ENCODE measurements around the gene CENPO. TPM values are rescaled to one million over a fixed set of nuclear protein-coding genes. Genes with fewer than 3 reads are reported as not detected.
"Not testable (repeated sequence)": the region's sequence is repeated elsewhere in the genome, so short reads cannot be mapped to it uniquely, and the experiment has no call there.

Gene CENPO
- total and polyA plus RNA-seq, 2 donors (not counting 1 experiment from before 2014, with no cell fraction given) = 9.1 to 12.7 TPM

GRCh38 chr2:24834733-24835395 lies 41.6 kb downstream of the CENPO start:
- H3K9me3 ChIP-seq (ENCODE audit: control insufficient read depth, insufficient read depth, low read depth, low read length) = no peaks in the 10 kb centered on the region
- no peak overlapping the region for H3K4me2 ChIP-seq (ENCODE audit: extremely low read depth, insufficient read depth, low read length)
- H2AFZ ChIP-seq (ENCODE audit: low read length) = no peak overlapping the region
- no peaks in the 10 kb centered on the region for H3K4me1 ChIP-seq (ENCODE audit: control insufficient read depth, extremely low read depth, insufficient read depth, low read length)
- no peaks in the 10 kb centered on the region for H3K27me3 ChIP-seq (ENCODE audit: control insufficient read depth, insufficient read depth, low read length)
- no peaks in the 10 kb centered on the region for H3K79me2 ChIP-seq (ENCODE audit: control insufficient read depth, insufficient read depth, low read length)
- no peaks in the 10 kb centered on the region for H4K20me1 ChIP-seq (ENCODE audit: control insufficient read depth, extremely low read depth, insufficient read depth, low read length)
- peaks cover 2% of the 10 kb centered on the region for H3K36me3 ChIP-seq (ENCODE audit: control insufficient read depth, insufficient read depth, low read length)
- no peak overlapping the region for H3K4me3 ChIP-seq (replicated peaks in 1 of 4; ENCODE audit: control extremely low read depth in 1 of 4, insufficient read depth in 1 of 4, low read depth in 3 of 4, low read length in 4 of 4)
- no peak for TF ChIP-seq CTCF (conservative IDR thresholded peaks at IDR 0.05 in 1 of 2, IDR thresholded peaks at IDR 0.05 in 1 of 2; ENCODE audit: low read depth in 1 of 2, low read length in 2 of 2)
- TF ChIP-seq EZH2 (IDR thresholded peaks at IDR 0.05; ENCODE audit: low read length, missing control alignments) = no peak
- no peak overlapping the region for H3K27ac ChIP-seq (ENCODE audit: insufficient read depth, low read length)
- DNase-seq (ENCODE audit: low read depth in 2 of 2) = no peak
- no peak overlapping the region for H3K9ac ChIP-seq (ENCODE audit: insufficient read depth, low read length)

- H4K20me1 ChIP-seq (ENCODE audit: control insufficient read depth, extremely low read depth, insufficient read depth, low read length); H3K36me3 ChIP-seq (ENCODE audit: control insufficient read depth, insufficient read depth, low read length); H3K4me2 ChIP-seq (ENCODE audit: extremely low read depth, insufficient read depth, low read length); H3K4me1 ChIP-seq (ENCODE audit: control insufficient read depth, extremely low read depth, insufficient read depth, low read length); H3K9me3 ChIP-seq (ENCODE audit: control insufficient read depth, insufficient read depth, low read depth, low read length); H3K4me3 ChIP-seq (replicated peaks in 1 of 4; ENCODE audit: control extremely low read depth in 1 of 4, insufficient read depth in 1 of 4, low read depth in 3 of 4, low read length in 4 of 4); H3K27me3 ChIP-seq (ENCODE audit: control insufficient read depth, insufficient read depth, low read length); H2AFZ ChIP-seq (ENCODE audit: low read length); H3K79me2 ChIP-seq (ENCODE audit: control insufficient read depth, insufficient read depth, low read length); H3K9ac ChIP-seq (ENCODE audit: insufficient read depth, low read length); H3K27ac ChIP-seq (ENCODE audit: insufficient read depth, low read length): not testable (repeated sequence)
- DNase-seq (ENCODE audit: low read depth in 2 of 2) = peak in 1 of 2 donors; percentile 43
These were observed 42.2 kb downstream of the CENPO start for GRCh38 chr2:24835411-24835810.

GRCh38 chr2:24836206-24836605 lies 43.0 kb downstream of the CENPO start:
- Histone ChIP-seq H4K20me1 (ENCODE audit: control insufficient read depth, extremely low read depth, insufficient read depth, low read length) (no peaks in the 10 kb centered on the region), H3K79me2 (ENCODE audit: control insufficient read depth, insufficient read depth, low read length) (no peaks in the 10 kb centered on the region), H3K27me3 (ENCODE audit: control insufficient read depth, insufficient read depth, low read length) (no peaks in the 10 kb centered on the region), H3K36me3 (ENCODE audit: control insufficient read depth, insufficient read depth, low read length) (peaks cover 2% of the 10 kb centered on the region), H2AFZ (ENCODE audit: low read length) (no peak overlapping the region), H3K4me3 (replicated peaks in 1 of 4; ENCODE audit: control extremely low read depth in 1 of 4, insufficient read depth in 1 of 4, low read depth in 3 of 4, low read length in 4 of 4) (no peak overlapping the region), H3K9ac (ENCODE audit: insufficient read depth, low read length) (no peak overlapping the region), H3K4me1 (ENCODE audit: control insufficient read depth, extremely low read depth, insufficient read depth, low read length) (no peaks in the 10 kb centered on the region), H3K9me3 (ENCODE audit: control insufficient read depth, insufficient read depth, low read depth, low read length) (no peaks in the 10 kb centered on the region), H3K4me2 (ENCODE audit: extremely low read depth, insufficient read depth, low read length) (no peak overlapping the region), H3K27ac (ENCODE audit: insufficient read depth, low read length) (no peak overlapping the region)
- DNase-seq (ENCODE audit: low read depth in 2 of 2) = no peak
- TF ChIP-seq CTCF (conservative IDR thresholded peaks at IDR 0.05 in 1 of 2, IDR thresholded peaks at IDR 0.05 in 1 of 2; ENCODE audit: low read depth in 1 of 2, low read length in 2 of 2) = no peak
- no peak for TF ChIP-seq EZH2 (IDR thresholded peaks at IDR 0.05; ENCODE audit: low read length, missing control alignments)

Measured in fibroblast of lung (primary cell).